Central memory CD8-positive, alpha-beta T cell (primary cell): ENCODE results near the gene HPSE2.

Source experiments
- ATAC-seq: fragments of 150-1000 bp; cut with Tn5 transposase; replicated peaks from 2 replicates; pipeline ENCODE4 v1.10.0; 2022; ENCODE audit warnings: mild to moderate bottlenecking, moderate FRiP score, moderate number of reproducible peaks; ENCODE audit not compliant: poor library complexity, severe bottlenecking; ENCODE audit errors: extremely low read depth
- DNase-seq, 2 donors: peaks; one replicate each; pipeline ENCODE4 v3.0.0; 2021; ENCODE audit warnings: low spot score in 2 of 2
- H3K27ac Mint-ChIP-seq: one replicate; pipeline ENCODE4 v1.8.0; 2022; ENCODE audit warnings: low read depth, mild to moderate bottlenecking, moderate library complexity, mixed read lengths
- H3K27me3 Mint-ChIP-seq: one replicate; pipeline ENCODE4 v1.8.0; 2022; ENCODE audit warnings: mixed read lengths
- H3K36me3 Mint-ChIP-seq: one replicate; pipeline ENCODE4 v1.8.0; 2022; ENCODE audit warnings: mild to moderate bottlenecking, moderate library complexity, mixed read lengths; ENCODE audit not compliant: insufficient read depth
- H3K4me1 Mint-ChIP-seq: one replicate; pipeline ENCODE4 v1.8.0; 2022; ENCODE audit warnings: mixed read lengths
- H3K4me3 Mint-ChIP-seq: one replicate; pipeline ENCODE4 v1.8.0; 2022; ENCODE audit warnings: mild to moderate bottlenecking, moderate library complexity, mixed read lengths
- H3K9me3 Mint-ChIP-seq: one replicate; pipeline ENCODE4 v1.8.0; 2022; ENCODE audit warnings: mixed read lengths

The HPSE2 gene

GRCh38 chr10:98599032-98599610 is 636.5 kb downstream of the HPSE2 start:
- DNase-seq (no peak), ATAC-seq (no peak)
- no peak overlapping the region for H3K27ac Mint-ChIP-seq
- no peaks in the 10 kb centered on the region for H3K4me1 Mint-ChIP-seq
- peaks cover 44% of the 10 kb centered on the region for H3K27me3 Mint-ChIP-seq
- no peaks in the 10 kb centered on the region for H3K36me3 Mint-ChIP-seq
- no peak overlapping the region for H3K4me3 Mint-ChIP-seq
- H3K9me3 Mint-ChIP-seq: peaks cover 15% of the 10 kb centered on the region

- H3K9me3 Mint-ChIP-seq: peaks cover 15% of the 10 kb centered on the region
- no peaks in the 10 kb centered on the region for H3K4me1 Mint-ChIP-seq
- H3K27me3 Mint-ChIP-seq: peaks cover 27% of the 10 kb centered on the region
- no peak overlapping the region for H3K27ac Mint-ChIP-seq
- DNase-seq (no peak), ATAC-seq (no peak)
- no peaks in the 10 kb centered on the region for H3K36me3 Mint-ChIP-seq
- H3K4me3 Mint-ChIP-seq: no peak overlapping the region
These were observed 639.2 kb downstream of the HPSE2 start for GRCh38 chr10:98596404-98596803.

GRCh38 chr10:98589691-98590090 is 646.0 kb downstream of the HPSE2 start:
- no peak overlapping the region for H3K27ac Mint-ChIP-seq
- no peak for DNase-seq
- no peak for ATAC-seq
- H3K4me3 Mint-ChIP-seq: no peak overlapping the region
- peaks cover 13% of the 10 kb centered on the region for H3K27me3 Mint-ChIP-seq
- H3K9me3 Mint-ChIP-seq: no peaks in the 10 kb centered on the region
- H3K4me1 Mint-ChIP-seq: no peaks in the 10 kb centered on the region
- no peaks in the 10 kb centered on the region for H3K36me3 Mint-ChIP-seq

GRCh38 chr10:98589007-98589406 is 646.6 kb downstream of the HPSE2 start:
- H3K36me3 Mint-ChIP-seq: no peaks in the 10 kb centered on the region
- H3K4me1 Mint-ChIP-seq: no peaks in the 10 kb centered on the region
- peaks cover 20% of the 10 kb centered on the region for H3K27me3 Mint-ChIP-seq
- DNase-seq: no peak
- no peak overlapping the region for H3K27ac Mint-ChIP-seq
- H3K4me3 Mint-ChIP-seq: no peak overlapping the region
- no peak for ATAC-seq
- no peaks in the 10 kb centered on the region for H3K9me3 Mint-ChIP-seq

- no peak for ATAC-seq
- H3K4me3 Mint-ChIP-seq: no peak overlapping the region
- no peaks in the 10 kb centered on the region for H3K4me1 Mint-ChIP-seq
- no peaks in the 10 kb centered on the region for H3K36me3 Mint-ChIP-seq
- no peak for DNase-seq
- peaks cover 37% of the 10 kb centered on the region for H3K27me3 Mint-ChIP-seq
- no peaks in the 10 kb centered on the region for H3K9me3 Mint-ChIP-seq
- H3K27ac Mint-ChIP-seq: no peak overlapping the region
These were observed 648.4 kb downstream of the HPSE2 start for GRCh38 chr10:98587156-98587837.

GRCh38 chr10:98586096-98586495 is 649.6 kb downstream of the HPSE2 start:
- DNase-seq: no peak
- H3K27ac Mint-ChIP-seq: no peak overlapping the region
- H3K4me1 Mint-ChIP-seq: no peaks in the 10 kb centered on the region
- H3K36me3 Mint-ChIP-seq: no peaks in the 10 kb centered on the region
- H3K4me3 Mint-ChIP-seq: no peak overlapping the region
- ATAC-seq: no peak
- peaks cover 37% of the 10 kb centered on the region for H3K27me3 Mint-ChIP-seq
- no peaks in the 10 kb centered on the region for H3K9me3 Mint-ChIP-seq

GRCh38 chr10:98582363-98582762 is 653.3 kb downstream of the HPSE2 start:
- no peak for ATAC-seq
- peaks cover 52% of the 10 kb centered on the region for H3K27me3 Mint-ChIP-seq
- no peak overlapping the region for H3K27ac Mint-ChIP-seq

GRCh38 chr10:98577578-98577977 is 658.1 kb downstream of the HPSE2 start:
- Mint-ChIP-seq H3K36me3 (no peaks in the 10 kb centered on the region), H3K4me3 (no peak overlapping the region), H3K27ac (no peak overlapping the region), H3K27me3 (peaks cover 69% of the 10 kb centered on the region), H3K4me1 (no peaks in the 10 kb centered on the region), H3K9me3 (no peaks in the 10 kb centered on the region)
- ATAC-seq: no peak
- no peak for DNase-seq

More at GRCh38 chr10:98582363-98582762, 653.3 kb downstream of the HPSE2 start:
- Mint-ChIP-seq H3K4me1 (no peaks in the 10 kb centered on the region), H3K36me3 (no peaks in the 10 kb centered on the region), H3K9me3 (no peaks in the 10 kb centered on the region), H3K4me3 (no peak overlapping the region)
- no peak for DNase-seq

- Mint-ChIP-seq H3K36me3 (no peaks in the 10 kb centered on the region), H3K27me3 (peaks cover 70% of the 10 kb centered on the region), H3K4me3 (no peak overlapping the region), H3K9me3 (no peaks in the 10 kb centered on the region), H3K4me1 (no peaks in the 10 kb centered on the region), H3K27ac (no peak overlapping the region)
- DNase-seq (no peak), ATAC-seq (no peak)
These were observed 658.5 kb downstream of the HPSE2 start for GRCh38 chr10:98577168-98577567.

GRCh38 chr10:98576096-98576495 is 659.6 kb downstream of the HPSE2 start:
- DNase-seq (no peak), ATAC-seq (no peak)
- Mint-ChIP-seq H3K4me3 (no peak overlapping the region), H3K9me3 (no peaks in the 10 kb centered on the region), H3K36me3 (no peaks in the 10 kb centered on the region), H3K27ac (no peak overlapping the region), H3K4me1 (no peaks in the 10 kb centered on the region), H3K27me3 (peaks cover 73% of the 10 kb centered on the region)

GRCh38 chr10:98572594-98572993 is 663.1 kb downstream of the HPSE2 start:
- DNase-seq (no peak), ATAC-seq (no peak)
- H3K9me3 Mint-ChIP-seq: no peaks in the 10 kb centered on the region
- H3K4me3 Mint-ChIP-seq: no peak overlapping the region
- H3K27ac Mint-ChIP-seq: no peak overlapping the region
- H3K36me3 Mint-ChIP-seq: no peaks in the 10 kb centered on the region
- peaks cover 64% of the 10 kb centered on the region for H3K27me3 Mint-ChIP-seq
- no peaks in the 10 kb centered on the region for H3K4me1 Mint-ChIP-seq

GRCh38 chr10:98570834-98571233 is 664.8 kb downstream of the HPSE2 start:
- Mint-ChIP-seq H3K4me1 (no peaks in the 10 kb centered on the region), H3K4me3 (no peak overlapping the region), H3K9me3 (no peaks in the 10 kb centered on the region), H3K36me3 (no peaks in the 10 kb centered on the region), H3K27ac (no peak overlapping the region), H3K27me3 (peaks cover 57% of the 10 kb centered on the region)
- ATAC-seq (no peak), DNase-seq (no peak)

- no peak for ATAC-seq
These were observed 665.8 kb downstream of the HPSE2 start for GRCh38 chr10:98569853-98570252.

More at GRCh38 chr10:98569853-98570252, 665.8 kb downstream of the HPSE2 start:
- H3K9me3 Mint-ChIP-seq: no peaks in the 10 kb centered on the region
- no peak overlapping the region for H3K4me3 Mint-ChIP-seq
- no peaks in the 10 kb centered on the region for H3K36me3 Mint-ChIP-seq
- no peak for DNase-seq
- no peaks in the 10 kb centered on the region for H3K4me1 Mint-ChIP-seq
- H3K27me3 Mint-ChIP-seq: peaks cover 58% of the 10 kb centered on the region
- H3K27ac Mint-ChIP-seq: no peak overlapping the region
